ENCODE data around the gene SLC9A9.
A peak's percentile ranks its signal among the peaks of the same experiment; 100 is the strongest.
"Not testable (repeated sequence)": the region's sequence is repeated elsewhere in the genome, so short reads cannot be mapped to it uniquely, and the experiment has no call there.

The SLC9A9 gene

DNA sequence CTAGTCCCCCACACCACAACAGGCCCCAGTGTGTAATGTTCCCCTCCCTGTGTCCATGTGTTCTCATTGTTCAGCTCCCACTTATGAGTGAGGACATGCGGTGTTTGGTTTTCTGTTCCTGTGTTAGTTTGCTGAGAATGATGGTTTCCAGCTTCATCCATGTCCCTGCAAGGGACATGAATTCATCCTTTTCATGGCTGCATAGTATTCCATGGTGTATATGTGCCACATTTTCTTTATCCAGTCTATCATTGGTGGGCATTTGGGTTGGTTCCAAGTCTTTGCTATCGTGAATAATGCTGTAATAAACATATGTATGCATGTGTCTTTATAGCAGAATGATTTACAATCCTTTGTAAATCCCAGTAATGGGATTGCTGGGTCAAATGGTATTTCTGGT is 152.9 kb downstream of the SLC9A9 start:
- DNase-seq (ENCODE audit: low read depth in 2 of 2) = not testable (repeated sequence)

DNA sequence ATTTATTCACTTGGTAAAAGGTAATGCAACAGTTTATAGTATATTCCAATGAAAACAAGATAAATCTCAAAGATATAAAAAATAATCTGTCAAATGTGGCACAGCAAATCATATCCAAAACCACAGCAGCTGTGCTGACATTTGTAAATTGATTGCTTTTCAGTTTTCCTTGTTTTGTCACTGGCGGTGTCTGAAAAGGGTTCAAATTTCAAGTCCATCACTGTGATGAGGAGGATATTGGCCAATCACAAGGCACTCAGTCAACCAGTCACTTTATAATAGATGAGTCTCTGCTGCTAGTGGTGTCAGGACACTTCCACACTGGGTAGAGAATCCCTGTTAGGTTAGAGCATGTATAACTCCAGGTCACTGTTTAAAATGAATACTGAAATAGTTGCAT is 154.8 kb downstream of the SLC9A9 start:
- DNase-seq (ENCODE audit: low read depth in 2 of 2) = no peak

DNA sequence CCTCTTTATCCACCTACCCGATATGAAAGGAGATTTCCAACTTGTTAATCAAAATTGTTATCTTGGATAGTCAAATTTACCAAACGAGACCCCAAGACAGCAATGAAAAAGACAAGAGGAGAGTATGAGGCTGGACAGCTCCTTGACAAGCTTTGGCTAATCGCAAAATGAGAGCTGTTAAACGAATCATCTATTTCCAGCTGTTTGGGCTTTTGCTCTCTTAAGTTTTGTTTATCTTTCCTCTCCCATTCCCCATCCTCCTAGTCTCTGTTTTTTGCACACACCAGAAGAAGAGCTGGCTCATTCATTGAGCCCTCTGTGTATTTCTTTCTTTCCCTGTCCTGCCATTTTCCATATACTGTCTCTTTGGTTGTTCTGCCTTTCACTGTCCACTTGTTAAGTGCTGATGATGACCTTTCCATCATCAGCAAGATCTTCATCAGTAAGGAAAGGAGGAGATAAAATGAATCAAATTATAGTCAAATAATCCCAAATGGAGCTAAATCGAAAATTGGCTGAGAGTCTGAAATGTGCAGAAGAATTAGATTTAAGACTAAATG is 161.6 kb downstream of the SLC9A9 start:
- no peak for DNase-seq (ENCODE audit: low read depth in 2 of 2)

DNA sequence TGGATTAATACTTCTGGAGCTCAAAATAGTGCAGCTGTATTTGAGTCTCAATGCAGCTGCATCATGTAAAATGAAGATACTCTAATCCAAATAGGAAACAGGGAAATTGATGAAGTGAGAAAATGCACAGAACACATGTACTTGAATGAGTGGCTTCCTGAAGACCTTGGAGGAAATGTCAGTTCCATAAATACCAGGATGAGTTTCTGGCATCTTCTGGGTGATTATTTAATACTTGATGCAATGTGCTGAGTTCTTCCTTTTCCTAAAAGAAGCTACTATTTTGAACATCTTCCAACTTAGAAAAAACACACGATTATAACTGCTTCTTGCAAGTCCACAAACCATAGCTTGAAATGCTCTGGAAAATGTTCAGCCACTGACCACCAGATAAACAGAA is 162.8 kb downstream of the SLC9A9 start:
- DNase-seq (ENCODE audit: low read depth in 2 of 2) = no peak

DNA sequence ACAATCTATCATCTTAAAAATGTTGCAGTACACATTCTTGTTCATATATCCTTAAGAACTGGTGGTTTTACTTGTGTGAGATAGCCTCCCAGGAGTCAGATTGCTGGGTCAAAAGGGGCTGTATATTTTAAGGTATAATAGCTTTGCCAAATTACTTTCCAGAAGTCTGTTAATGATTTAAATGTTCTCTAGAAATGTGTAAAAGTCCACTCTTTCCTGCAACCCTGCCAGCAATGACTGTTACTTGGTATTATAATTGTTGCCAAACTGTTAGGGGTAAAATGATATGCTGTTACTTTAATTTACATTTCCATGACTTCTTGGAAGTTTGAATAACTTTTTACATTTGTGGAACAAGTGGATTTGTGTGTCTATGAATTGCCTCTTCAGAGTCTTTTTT is 170.8 kb downstream of the SLC9A9 start:
- no peak for DNase-seq (ENCODE audit: low read depth in 2 of 2)

DNA sequence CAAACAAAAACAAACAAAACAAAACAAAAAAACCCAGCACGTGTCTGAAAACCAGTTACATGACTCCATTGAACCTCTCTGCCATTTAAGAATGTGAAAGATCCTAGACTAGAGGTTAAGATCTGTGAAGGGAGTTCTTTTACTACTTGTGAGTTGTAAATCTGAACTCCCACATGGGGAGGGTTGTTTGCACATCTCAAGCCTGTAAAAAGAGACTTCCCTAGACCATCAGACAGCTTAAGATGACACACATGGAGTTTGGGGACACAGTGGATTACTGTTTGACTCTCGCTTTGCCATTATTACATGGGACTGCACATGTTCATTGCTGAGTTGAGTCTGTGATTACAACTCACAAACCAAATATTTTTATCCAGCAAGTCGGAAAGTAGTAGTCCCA is 171.5 kb downstream of the SLC9A9 start:
- DNase-seq (ENCODE audit: low read depth in 2 of 2) = no peak

DNA sequence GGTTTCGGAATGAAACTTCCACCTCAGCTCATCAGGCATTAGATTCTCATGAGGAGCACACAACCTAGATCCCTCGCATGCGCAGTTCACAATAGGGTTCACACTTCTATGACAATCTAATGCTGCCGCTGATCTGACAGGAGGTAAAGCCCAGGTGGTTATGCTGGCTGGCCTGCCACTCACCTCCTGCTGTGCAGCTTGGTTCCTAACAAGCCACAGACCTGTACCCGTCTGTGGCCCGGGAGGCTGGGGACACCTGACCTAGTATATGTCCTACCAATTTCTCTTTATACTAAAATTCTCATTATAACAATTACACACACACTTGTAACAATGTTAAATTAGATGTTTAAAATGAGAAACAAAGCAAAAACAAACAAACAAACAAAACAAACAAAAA is 172.2 kb downstream of the SLC9A9 start:
- DNase-seq (ENCODE audit: low read depth in 2 of 2) = no peak

DNA sequence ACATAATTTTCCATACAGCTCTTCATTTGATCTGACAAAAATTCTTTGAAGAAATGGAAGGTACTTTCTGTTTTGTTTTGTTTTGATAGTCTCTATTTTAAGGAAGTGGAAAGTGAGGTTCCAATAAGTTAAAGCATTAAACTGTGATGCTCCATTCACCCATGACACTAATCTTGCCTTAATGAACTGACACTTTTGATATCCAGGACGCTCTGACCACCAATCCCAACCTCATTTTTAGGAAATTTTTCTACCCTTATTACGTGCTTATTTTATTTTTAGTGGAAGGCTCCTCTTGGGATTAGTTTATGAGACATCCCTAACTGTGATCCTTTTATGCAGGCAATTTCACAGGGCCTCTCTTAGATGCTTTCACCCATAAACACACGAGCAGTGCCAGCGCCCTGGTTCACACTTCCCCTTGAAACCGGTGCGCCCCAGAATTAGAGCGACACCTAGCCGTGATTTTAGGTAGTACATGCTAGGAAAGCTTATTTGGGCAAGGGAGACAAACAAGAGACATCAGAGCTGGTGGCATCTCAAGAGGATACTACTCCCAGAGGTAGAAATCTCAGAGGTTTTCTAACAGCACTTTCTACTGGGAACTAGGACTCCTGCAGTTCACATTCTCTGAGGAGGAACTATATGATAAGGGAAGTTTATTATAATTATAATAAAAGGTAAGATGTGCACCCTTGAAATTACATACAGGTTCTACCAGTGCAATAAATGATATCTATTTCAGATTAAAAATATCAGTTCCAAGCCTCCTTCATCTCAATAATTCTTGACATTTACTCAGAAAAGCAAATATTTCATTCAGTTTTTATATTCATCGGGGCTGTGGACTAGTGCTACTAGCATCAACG is 173.9 kb downstream of the SLC9A9 start:
- peak; percentile 62 to 66 for DNase-seq (ENCODE audit: low read depth in 2 of 2)

DNA sequence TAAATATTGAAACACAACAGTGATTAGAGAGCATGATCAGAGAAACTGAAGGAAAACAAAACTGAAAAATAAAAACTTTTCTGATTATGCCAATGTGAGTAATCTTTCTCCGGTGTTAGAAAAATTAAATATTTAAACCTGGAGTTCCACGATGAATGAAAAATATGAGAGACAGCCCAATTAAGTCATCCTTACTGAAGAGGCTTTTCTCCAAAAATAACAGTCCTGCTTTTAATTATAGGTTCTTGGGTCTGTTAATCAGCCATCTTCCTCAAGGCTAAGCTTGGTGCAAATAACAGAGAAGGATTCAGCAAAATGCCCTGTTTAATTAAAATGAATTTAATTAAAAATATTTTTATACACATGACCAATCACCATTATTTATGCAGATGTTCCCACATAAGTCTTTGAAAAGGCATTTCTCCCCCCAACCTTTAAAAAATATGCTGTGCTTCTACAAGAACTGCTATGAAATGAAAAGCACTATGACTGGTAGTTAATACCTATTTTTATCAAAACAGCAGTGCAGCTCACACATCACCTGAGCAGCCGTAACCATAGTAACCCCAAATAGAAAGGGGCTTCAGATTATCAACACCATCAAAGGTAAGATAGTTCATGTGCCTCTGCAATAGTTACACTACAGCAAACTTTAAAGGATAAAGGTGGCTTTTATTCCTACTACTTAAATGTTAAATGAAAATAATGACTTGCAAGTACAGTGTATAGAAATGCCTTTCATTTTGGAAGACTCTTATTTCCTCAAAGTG is 175.7 kb downstream of the SLC9A9 start:
- DNase-seq (ENCODE audit: low read depth in 2 of 2) = no peak

DNA sequence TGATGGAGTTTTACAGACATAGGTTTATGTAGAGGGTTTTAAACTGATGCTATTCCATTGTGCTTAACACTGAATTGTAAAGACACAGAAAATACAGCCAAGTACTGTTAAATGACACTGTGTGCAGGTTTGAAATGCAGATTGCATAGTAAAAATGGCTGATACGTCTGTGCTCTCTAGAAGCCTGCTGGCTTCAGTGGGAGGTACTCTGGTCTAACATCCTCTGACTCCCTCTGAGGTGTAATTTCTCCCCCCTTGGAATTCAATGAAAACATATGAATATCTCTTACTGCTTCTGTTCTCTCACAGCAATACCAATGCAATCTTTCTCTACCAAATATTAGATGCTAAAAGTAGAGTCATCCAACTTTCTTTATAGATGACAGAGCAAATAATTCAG is 176.6 kb downstream of the SLC9A9 start:
- no peak for DNase-seq (ENCODE audit: low read depth in 2 of 2)

DNA sequence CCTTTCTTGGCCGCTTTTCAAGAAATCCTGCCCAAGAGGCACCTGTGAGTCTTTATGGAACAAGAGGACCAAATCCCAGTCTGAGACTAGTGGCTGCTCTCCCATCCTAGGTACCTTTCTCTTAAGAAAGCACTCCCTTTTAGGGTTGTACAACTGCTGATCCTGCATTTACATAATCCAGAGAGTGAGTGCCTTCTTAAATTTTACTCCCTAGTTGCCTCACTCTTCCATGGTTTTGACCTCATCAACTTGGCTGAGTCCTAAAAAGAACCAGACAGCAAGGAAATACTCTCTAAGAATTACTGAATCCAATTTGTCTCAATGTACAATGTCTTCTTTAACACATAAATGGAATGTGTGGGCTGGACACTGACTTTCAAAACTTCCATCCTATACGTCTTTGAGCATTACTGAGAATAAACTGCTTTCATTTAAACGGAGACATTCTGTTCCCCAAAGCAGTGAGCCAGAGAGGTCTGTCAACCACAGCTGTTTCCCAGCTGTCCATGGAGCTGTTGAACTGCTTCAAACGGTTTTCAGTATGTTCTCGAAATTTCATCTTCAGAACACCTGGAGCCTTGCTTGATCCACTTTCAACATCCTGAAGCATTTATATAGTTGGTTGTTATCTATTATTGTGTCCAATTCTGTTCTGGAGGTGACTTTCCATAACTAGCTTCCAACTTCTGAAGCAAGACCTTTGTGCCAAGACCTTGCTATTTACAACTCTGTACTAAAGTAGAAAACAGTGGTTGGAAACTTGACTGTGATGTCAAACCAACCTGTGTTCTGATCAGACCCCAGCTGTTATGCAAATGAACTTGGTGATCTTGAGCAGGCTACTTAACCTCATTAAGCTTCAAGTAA is 179.1 kb downstream of the SLC9A9 start:
- no peak for DNase-seq (ENCODE audit: low read depth in 2 of 2)

DNA sequence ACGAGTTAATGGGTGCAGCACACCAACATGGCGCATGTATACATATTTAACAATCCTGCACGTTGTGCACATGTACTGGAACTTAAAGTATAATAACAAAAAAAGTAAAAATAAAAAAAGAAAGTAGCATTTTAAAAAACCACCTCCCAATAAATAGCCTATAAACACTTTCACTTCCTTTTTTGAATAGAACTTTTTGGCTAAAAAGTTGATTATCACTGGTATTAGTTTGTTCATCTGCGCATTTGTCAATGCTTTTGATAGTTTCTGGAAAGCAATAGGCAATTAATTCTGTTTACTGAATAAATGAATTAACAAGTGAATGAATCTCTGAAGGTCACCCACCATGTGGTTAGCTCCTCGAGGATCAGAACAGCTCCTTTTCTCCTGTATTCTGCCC is 179.9 kb downstream of the SLC9A9 start:
- DNase-seq (ENCODE audit: low read depth in 2 of 2) = no peak

DNA sequence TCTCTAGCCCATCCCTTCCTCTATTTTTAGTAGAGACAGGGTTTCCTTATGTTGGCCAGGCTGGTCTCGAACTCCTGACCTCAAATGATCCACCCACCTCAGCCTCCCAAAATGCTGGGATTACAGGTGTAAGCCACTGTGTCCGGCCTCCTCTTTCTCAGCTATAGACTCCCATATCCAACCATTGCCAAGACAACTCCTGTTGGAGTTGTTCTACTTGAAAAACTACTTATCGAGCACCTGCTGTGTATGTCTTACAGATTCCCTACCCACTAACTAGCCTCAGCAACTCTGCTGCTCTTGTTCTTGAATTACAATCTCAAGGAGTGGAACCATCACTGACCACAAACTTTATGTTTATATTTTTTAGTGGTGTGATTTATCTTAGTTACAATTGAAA is 186.6 kb downstream of the SLC9A9 start:
- no peak for DNase-seq (ENCODE audit: low read depth in 2 of 2)

DNA sequence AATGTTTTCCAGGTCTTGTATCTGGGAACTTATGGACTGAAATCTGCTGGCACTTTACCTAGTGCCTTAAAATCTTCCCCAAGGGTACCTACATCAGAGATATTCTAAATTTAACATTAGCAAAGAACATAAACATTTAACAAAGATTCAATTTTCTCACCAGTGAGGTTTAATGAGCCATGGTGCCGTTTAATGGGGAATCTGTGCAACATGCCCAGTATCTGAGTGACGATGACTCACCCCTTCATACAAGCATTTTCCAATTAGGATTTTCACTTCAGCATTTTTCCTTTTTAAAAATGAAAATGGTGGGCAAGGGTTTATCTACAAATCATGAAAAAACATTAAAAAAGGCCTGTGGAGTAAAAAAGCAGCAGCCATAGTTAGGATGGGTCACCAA is 189.4 kb downstream of the SLC9A9 start:
- DNase-seq (ENCODE audit: low read depth in 2 of 2) = no peak

DNA sequence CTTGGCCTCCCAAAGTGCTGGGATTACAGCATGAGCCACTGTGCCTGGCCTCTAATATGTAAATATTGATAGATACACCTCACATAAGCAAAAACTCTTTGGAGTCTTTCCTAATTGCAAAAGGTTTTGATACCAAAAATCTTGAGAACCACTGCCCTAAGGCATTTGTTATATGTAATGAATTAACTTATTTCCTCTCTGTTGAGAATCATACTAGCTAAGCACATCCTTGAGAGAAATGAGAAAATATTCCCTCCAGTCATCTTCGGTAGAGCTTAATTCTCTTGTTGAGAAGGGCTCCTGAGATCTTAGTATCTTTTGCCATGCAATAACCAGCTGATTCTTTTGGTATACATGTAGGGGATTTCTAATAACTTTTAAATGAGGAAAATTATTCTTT is 190.2 kb downstream of the SLC9A9 start:
- DNase-seq (ENCODE audit: low read depth in 2 of 2) = no peak

DNA sequence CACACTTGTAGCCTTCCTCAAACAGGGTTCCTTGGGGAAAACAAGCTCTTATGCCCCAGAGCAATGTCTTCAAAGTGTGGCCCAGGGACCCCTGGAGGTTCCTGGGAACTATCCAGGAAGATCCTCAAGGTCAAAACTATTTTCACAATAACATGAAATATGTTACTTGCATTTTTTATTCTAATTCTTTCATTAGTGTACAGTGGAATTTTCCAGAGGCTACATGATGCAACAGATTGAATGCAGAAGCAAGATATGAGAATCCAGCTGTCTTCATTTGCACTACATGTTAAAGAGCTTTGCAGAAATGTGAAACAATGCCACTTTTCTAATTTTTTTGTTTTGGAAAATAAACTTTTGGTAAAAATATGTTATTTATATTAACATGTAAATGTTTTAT is 190.9 kb downstream of the SLC9A9 start:
- DNase-seq (ENCODE audit: low read depth in 2 of 2) = no peak

DNA sequence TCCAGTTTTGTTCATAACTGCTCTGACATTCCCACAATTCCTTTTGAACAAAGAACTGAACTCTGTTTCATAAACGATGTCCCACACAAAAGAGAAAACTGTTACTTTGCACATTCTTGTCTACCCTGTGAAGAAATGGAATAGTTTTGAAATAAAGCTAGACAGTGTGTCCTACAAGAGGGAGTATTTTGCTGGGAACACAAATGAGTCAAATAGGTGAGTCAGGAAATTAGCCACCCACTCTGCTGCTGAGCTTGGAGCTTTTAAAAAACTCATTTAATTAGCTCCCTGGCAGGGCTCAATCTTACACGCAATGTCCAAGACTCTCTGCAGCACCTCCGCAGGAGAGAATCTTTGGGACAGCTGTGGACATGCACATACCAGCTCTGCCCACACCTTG is 193.4 kb downstream of the SLC9A9 start:
- DNase-seq (ENCODE audit: low read depth in 2 of 2) = no peak

DNA sequence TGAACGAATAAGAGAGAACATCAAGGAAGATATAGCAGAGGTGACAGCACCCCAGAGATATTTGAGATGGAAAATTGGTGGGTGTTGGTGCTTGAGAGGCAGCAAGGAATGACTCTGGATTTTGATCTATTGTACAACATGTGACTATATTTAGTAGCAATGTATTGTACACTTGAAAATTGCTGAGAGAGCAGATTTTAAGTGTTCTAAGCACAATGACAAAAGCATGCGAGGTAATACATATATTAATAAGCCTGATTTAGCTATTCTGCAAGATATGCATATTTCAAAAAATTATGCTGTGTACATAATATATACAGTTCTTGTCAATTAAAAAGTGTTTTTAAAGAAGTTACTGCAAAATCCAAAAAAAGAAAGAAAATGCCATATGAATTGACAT is 194.3 kb downstream of the SLC9A9 start:
- no peak for DNase-seq (ENCODE audit: low read depth in 2 of 2)

DNA sequence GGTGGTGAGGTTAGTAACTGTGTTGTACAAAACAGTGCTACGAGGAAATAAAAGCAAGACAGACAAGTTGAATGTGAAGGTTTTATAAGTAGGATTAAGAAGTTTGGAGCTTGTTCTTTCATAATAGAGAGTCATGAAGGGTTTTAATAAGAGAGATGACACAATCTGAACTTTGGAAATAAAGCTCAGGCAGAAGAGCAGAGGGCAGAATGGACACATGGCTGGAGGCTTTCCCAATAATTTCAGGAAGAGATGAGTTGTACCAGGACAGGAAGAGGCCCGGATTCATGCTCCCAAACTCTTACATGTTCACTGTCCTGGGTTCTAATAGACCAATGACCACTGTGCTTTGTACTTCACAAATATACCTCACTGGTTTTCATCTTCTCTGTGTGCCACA is 194.8 kb downstream of the SLC9A9 start:
- no peak for DNase-seq (ENCODE audit: low read depth in 2 of 2)

DNA sequence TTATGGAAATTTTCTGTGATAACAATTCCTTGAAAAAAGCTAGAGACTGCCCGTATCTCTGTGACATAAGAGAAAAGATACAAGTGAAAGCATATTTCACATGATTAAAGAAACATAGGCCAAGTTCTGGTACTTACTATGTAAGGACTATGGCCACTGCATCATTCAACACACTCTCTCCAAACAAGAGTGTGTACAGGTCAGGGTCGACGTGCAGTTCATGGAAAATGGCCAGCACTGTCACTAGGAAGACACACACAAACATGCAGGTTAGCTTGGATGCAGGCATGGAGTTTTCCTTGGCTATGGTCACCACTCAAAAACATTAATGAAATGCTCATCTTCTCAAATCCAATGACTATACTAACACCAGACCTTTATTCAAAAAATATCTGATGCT is 196.2 kb downstream of the SLC9A9 start:
- no peak for DNase-seq (ENCODE audit: low read depth in 2 of 2)

DNA sequence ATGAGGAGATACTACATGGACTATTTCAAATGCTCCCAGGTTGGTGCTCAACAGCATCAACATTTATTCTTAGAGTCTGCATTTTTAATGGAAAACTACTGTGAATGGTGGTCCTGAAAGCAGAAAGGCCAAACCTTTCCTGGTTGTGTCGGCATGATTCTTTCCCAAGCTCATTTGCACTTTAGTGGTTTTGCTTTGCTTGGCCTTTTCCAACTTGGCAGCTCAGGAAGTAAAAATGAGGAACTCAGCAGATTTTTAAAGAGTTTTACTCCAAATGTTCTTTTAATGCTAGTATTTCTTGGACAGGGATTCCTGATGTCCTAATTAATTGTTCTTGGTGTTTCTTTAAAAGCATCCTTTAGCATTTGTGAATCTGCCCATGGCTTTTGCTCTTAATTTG is 197.4 kb downstream of the SLC9A9 start:
- no peak for DNase-seq (ENCODE audit: low read depth in 2 of 2)

DNA sequence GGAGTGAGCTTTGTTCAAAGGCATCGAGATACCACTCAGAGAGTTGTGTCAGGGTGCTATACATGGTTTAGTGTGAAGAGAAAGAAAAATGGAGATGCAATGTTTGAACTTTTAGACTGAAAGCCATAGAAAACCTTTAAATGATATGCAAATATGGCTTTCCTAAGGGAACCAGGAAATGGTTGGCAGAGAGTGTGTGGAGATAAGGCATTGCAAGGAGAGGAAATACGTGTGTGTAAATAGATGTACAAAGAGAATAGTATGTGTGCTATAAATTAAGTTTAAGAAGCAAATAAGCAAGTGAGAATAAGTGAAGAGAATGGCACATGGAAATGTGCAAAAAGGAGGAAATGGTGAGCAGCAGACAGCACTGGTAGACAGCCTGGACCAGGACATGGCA is 198.1 kb downstream of the SLC9A9 start:
- DNase-seq (ENCODE audit: low read depth in 2 of 2) = no peak
